Stimulated activated CD4-positive, alpha-beta T cell treated with anti-CD3 and anti-CD28 coated beads, Interleukin-4, amount 100 ng/mL, for 4 hours (primary cell): ENCODE data around the gene LIMCH1.
"Not testable (repeated sequence)": the region's sequence is repeated elsewhere in the genome, so short reads cannot be mapped to it uniquely, and the experiment has no call there.

Experiments used
- DNase-seq, 2 experiments: peaks; one replicate each; pipeline ENCODE4 v3.0.0-alpha.2; 2020

The LIMCH1 gene

DNA sequence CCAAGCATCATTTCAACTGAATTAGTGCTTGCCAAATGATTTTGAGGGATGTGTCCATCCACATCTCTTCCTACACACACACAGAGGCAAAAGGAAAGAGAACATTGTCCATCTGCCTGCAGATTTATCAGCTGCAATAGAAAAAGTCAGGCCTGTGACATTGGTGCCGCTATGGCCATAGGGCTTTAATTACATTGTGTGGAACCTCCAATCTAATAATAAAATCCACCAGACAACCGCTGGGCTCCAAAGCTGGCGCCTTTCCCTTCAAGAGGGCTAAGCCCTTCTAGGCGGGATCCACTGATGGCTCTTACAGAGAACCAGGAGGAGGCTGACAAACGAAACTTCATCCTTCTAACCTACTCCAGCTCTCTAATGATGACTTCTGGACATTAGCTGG lies 150.0 kb downstream of the LIMCH1 start:
- DNase-seq, result no peak

DNA sequence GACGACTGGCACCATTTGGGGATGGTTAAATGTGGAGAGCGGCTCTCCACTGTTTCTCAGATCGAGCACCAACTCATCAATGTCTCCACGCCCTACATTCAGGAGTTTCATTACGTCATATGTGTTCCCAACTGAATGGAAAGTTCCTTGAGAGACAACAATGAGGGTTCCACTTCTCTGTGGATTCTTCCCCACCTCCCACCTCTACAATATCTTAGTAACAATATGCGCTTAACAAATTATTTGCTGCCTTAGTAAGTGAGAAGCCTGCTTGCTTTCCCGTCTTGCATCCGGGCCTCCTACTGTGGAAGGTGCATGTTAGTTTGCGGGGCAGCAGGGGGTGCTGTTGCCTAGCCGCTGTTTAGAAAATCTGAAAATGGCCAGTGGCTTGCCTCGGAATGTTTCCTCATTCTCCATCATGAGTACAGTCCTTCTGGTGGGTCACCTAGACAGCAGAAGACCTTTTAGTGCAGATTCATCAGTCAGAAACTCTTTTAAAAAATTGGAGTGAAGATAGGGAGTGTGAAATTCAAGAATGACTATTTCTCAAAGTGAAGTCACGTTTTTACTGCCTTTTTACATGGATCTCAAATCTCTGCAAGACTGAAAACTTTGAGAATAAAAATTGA lies 154.9 kb downstream of the LIMCH1 start:
- DNase-seq, result peak in 1 of 2 experiments; percentile 7

GRCh38 chr4:41693629-41694028 lies 155.7 kb downstream of the LIMCH1 start:
- no peak for DNase-seq

GRCh38 chr4:41696131-41696530 lies 158.2 kb downstream of the LIMCH1 start:
- DNase-seq, result no peak

- no peak for DNase-seq
These were observed 158.8 kb downstream of the LIMCH1 start for GRCh38 chr4:41696763-41697162.

- no peak for DNase-seq
These were observed 164.0 kb downstream of the LIMCH1 start for GRCh38 chr4:41701983-41702382.

DNA sequence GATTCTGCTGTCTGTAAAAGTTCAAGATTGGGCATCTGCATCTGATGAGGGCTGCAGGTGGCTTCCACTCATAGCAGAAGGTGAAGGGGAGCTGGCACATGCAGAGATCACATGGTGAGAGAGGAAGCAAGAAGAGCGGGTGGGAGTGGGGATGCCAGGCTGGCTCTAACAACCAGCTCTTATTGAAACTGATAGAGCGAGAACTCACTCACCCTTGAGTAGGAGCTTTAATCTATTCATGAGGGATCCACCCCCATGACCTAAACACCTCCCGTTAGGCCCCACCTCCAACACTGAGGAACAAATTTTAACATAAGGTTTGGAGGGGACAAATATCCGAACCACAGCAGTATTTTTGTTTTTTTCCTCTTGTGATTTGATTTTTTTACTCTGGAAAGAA lies 164.8 kb downstream of the LIMCH1 start:
- DNase-seq, result no peak

- no peak for DNase-seq
These were observed 165.8 kb downstream of the LIMCH1 start for GRCh38 chr4:41703785-41704184.

- no peak for DNase-seq
These were observed 172.0 kb downstream of the LIMCH1 start for GRCh38 chr4:41709844-41710481.

- DNase-seq, result not testable (repeated sequence)
These were observed 173.7 kb downstream of the LIMCH1 start for GRCh38 chr4:41711654-41712053.

DNA sequence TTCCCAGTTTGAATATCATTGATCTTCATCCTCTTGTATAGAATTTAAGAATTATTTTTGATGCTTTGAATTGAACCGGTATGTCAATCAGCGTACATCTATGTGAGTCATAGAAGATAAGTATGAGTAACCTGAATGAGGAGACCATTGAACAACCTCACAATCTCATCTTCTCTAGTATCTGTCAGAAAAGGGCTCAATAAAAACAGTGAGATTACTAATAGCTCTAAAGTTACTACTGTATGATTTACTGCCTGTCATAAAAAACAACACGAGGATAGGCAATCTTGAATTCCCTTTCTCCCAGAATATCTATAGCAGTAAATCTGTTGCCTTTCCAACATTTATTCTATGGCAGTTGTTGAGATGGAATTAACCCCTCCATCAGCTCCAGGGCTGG lies 174.5 kb downstream of the LIMCH1 start:
- no peak for DNase-seq

GRCh38 chr4:41713768-41714167 lies 175.8 kb downstream of the LIMCH1 start:
- DNase-seq, result no peak

GRCh38 chr4:41714364-41715000 lies 176.5 kb downstream of the LIMCH1 start:
- no peak for DNase-seq

GRCh38 chr4:41715155-41715554 lies 177.2 kb downstream of the LIMCH1 start:
- DNase-seq, result no peak

GRCh38 chr4:41718907-41719306 lies 180.9 kb downstream of the LIMCH1 start:
- DNase-seq, result no peak

DNA sequence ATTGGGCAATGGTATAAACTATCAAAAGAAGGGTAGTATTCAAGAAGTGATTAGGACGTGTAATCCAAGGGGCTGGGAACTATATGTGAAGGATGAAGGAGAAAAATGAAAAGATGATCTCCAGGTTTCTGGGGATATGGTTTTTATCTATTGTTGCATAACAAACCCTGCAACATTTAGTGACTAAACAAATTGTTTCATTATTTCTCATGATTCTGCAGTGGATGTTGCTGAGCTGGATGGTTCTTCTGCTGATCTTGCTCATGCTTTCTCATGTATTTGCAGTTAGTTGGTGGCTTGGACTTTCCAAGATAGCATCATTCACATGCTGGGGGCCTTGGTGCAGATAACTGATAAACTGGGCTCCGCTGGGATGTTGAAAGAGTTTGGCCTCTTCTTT lies 181.5 kb downstream of the LIMCH1 start:
- no peak for DNase-seq

- no peak for DNase-seq
These were observed 184.2 kb downstream of the LIMCH1 start for GRCh38 chr4:41722181-41722580.

GRCh38 chr4:41723286-41723685 lies 185.3 kb downstream of the LIMCH1 start:
- DNase-seq, result no peak

DNA sequence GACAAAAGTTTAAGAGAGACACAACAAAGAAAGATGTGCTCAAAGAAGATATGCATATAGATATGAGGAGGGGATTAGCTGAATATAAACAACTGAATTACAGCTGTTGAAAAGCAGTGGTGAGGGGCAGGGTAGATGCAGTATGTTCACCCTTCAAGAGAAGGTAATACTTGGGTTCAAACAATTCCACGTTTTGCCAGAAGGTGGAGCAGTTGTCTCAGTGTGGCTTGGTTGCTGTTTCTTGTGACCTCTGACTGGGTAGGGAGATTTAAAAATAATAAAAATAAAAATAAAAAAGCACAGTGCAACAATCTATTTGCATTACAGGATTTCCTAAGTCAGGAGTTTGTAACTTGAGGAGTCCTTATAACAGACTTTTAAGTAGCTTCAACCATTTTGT lies 187.3 kb downstream of the LIMCH1 start:
- no peak for DNase-seq

- no peak for DNase-seq
These were observed 190.1 kb downstream of the LIMCH1 start for GRCh38 chr4:41727861-41728572.

GRCh38 chr4:41728573-41728913 lies 190.6 kb downstream of the LIMCH1 start:
- no peak for DNase-seq

DNA sequence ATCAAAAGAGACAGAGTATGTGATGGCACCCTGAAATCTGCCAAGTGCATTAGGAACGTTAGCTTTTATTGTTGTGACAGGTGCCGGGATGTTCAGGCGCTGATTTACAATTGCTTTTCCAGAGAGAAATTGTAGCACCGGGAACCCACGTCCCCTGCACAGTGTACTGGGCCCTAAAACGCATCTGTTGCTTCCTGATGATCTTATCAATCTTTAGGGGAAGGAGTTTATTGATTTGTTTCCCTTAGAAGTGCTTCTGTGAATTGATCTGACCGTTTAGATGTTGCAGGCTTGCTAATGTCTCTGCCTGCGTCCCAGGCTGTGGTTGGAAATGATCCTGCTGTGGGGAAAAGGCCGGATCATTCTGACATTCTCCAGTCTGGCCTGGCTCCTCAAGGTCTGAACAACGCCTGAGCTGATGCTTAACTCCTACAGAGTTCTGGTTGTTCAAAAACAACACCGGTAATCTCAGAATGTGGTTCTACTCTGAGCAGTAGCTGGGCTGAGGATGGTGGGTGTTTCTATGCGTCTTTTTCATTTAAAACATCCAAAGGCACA lies 193.7 kb downstream of the LIMCH1 start:
- DNase-seq, result no peak

- no peak for DNase-seq
These were observed 196.4 kb downstream of the LIMCH1 start for GRCh38 chr4:41734371-41734770.

DNA sequence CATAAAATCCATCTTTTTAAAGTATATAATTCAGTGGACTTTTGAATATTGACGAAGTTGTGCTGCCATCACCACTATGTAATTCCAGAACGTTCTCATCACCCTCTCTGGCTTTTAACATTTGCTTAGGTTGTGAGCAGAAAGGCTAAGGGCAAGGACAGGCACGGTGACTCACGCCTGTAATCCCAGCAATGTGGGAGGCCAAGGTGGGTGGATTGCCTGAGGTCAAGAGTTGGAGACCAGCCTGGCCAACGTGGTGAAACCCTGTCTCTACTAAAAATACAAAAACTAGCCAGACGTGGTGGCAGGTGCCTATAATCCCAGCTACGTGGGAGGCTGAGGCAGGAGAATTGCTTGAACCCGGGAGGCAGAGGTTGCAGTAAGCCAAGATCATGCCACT lies 199.5 kb downstream of the LIMCH1 start:
- DNase-seq, result not testable (repeated sequence)
